ENCODE results near the gene ADGRV1.
"Not testable (repeated sequence)": the region's sequence is repeated elsewhere in the genome, so short reads cannot be mapped to it uniquely, and the experiment has no call there.

ADGRV1 gene

GRCh38 chr5:90843443-90843842 is 284.8 kb downstream of the ADGRV1 start:
- no peak for DNase-seq

DNA sequence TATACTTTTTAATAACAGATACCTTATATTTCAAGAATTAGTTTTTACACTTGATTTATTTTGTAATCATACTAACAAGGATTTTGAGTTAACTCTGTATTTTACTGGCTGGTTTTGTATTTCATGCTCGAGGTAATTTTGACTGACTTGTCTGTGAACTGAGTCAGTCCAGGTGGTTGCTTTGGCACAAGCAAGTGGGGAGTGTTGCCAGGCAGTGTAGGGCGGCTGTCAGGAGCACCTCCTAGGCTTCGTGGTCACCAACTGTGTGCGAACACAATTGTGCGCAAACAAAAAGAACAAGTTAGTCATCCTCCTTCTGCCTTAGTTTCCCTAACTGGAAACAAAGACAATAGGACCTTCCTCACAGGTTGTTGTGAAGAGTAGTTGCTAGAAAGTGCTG is 286.3 kb downstream of the ADGRV1 start:
- DNase-seq, result no peak

GRCh38 chr5:90845723-90846554 is 287.3 kb downstream of the ADGRV1 start:
- DNase-seq, result no peak

GRCh38 chr5:90847606-90848005 is 289.0 kb downstream of the ADGRV1 start:
- DNase-seq, result not testable (repeated sequence)

- no peak for DNase-seq
Observed at GRCh38 chr5:90849939-90850338, 291.3 kb downstream of the ADGRV1 start.

- DNase-seq, result no peak
Observed at GRCh38 chr5:90852531-90852930, 293.9 kb downstream of the ADGRV1 start.

- no peak for DNase-seq
Observed at GRCh38 chr5:90853750-90854149, 295.2 kb downstream of the ADGRV1 start.

DNA sequence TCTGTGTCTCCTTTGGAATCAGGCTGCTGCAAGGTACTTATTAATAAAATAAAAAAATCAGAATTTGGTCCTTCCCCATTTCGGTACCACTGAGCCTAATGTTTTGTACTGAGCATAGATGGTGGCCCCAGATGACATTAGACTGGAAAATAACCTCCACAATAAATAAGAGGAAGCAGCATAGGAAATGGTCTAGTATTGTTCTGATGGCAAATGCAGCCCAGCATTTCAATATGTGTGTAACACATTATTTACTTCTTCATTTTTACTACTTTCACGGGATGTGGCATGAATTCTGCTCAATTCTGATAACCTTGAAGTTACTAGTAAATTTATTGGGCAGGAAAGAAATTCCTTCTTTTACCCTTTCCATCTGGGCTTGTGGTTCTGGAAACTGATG is 295.6 kb downstream of the ADGRV1 start:
- no peak for DNase-seq

DNA sequence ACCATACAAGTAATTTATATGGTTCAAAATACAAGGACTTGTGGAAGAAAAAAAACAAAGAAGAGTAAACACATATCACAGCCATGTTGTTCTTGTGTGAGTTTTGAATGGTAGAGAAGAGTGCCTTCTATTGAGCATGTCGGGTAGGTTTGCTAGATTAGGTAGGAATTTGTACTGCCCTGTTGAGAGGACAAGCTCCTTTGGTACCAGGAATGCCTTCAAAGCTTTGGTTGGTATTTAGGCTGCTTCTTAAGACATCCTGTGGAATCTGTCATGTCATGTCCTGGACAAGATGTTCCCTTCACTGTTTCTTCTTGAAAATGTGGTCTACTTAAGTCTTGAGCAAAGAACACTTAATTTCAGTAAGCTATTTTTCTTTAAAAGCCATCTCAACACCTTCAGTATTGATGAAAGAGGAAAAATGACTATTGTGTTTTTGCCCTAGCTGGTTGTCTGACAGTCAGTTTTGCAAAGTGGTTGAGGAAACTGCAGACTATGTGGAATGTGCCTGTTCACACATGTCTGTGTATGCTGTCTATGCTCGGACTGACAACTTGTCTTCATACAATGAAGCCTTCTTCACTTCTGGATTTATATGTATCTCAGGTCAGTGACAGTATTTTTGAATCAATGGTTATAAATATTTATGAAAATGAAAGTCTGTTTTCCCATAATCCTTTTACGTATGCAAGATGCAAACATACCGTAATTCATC is 296.9 kb downstream of the ADGRV1 start:
- DNase-seq, result no peak

DNA sequence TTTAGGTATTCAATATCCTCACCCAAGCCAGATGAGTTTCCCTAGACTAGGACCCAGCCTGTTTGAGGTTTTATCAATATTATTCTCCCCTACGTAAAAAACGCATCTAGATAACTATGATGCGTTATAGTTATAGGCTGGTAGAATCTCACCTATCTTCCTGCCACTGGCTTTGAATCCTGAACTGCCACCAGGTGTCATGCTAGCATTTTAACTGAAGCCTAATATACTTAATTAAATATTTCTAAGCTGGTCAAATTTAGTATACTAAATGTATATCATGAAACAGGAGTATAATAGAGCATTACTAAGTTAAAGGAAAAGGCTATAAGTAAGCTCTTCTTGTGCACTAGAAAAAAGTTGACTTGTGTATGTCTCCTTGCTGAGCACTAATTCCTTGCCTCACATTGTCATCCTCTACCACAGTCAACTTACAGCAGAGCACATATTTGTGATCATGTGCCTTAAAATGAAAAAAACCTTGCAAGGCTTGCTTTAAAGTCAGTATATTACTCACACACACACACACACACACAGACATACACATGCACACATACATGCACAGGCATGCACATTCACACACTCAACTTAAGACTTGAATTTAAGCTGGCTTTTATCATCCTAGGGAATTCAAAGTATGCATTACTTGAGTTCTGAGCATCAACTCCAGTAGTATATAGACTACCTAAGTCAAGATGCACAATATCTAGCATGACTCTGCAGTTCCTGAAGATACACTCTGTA is 303.4 kb downstream of the ADGRV1 start:
- no peak for DNase-seq

- DNase-seq, result no peak
Observed at GRCh38 chr5:90865180-90865579, 306.6 kb downstream of the ADGRV1 start.

GRCh38 chr5:90866333-90866732 is 307.7 kb downstream of the ADGRV1 start:
- DNase-seq, result no peak

GRCh38 chr5:90866915-90867731 is 308.5 kb downstream of the ADGRV1 start:
- DNase-seq, result no peak

DNA sequence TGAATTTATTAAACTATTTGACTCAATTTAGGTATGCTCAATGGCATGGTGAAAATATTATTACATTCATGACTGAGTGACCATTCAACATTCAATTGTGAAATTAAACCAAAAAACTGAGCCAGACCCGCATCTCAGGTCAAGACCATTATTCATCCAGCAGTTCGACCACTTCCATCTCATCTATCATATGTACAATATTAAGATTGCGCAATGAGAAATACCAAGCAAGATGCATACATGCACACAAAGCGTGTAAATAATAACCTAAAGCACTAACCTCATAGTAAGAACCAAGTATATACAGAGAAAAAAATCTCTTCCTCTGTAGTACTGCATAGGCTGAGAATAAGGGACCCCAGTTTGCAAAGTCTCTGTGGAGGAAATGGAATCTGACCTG is 310.2 kb downstream of the ADGRV1 start:
- DNase-seq, result no peak

DNA sequence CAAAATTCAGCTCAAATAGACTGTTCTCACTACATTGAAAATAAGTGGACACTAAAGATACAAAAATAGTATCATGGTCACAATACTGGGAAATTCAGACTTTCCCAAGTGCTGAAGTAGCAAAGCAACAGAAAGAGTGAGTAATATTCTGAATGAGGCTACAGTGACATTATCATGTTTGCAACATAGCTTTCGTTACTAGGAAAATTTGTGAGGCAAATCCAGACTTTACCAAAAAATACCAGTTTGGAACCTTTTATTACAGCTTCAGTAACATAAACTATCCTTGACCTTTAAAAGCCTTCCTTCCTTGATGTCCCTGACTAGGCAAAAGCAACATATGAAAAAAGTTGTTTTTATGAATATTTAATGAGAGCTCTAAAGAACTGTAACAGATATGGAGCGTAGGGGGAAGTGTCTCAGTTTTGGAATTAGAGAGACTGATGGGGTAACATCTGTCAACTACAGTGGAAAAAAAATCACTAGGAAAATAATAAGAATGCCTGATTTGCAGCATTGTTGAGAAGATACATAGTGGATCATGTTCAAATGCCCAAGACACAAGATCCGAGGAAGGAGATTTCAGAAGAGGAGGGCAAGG is 312.9 kb downstream of the ADGRV1 start:
- no peak for DNase-seq

DNA sequence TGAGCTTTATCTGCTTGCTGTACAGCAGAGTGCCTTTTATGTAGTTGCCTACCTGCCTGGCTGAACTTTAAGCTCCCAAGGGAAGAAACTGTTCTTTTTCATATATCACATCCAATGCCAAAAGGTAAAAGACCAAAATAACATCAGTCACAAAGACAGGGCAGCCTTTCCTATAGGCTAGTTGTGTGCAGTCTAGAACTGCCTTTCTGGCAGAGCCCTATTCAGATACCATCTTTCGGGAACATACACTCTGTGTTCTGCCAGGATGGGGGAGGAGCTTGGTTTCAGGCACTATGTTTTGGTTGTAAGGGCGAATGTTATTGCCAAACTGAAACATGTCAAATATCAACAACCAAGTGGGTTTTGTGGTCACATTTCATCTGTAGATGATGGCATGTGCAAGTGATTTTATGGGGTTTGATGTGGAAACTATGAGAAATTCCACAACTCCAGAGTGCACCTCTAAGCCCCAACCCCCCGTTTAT is 314.5 kb downstream of the ADGRV1 start:
- no peak for DNase-seq

DNA sequence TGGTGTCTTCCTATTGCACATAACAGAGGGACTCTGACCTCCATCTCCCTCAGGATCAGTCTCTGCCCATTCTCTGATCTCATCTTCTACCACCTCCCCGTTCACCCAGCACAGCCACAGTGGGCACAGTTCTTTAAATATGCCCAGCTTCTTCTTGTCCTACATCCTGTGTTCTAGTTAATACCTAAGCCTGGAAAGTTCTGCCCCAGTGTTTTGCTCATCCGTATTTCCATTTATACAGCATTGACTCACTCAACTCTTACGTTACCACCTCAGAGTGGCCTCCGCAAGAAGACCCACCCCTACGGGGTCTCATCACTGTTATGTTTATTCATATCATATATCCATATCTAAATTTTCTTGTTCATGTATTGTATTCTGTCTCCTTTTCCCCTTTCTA is 315.5 kb downstream of the ADGRV1 start:
- DNase-seq, result no peak

GRCh38 chr5:90875456-90875855 is 316.9 kb downstream of the ADGRV1 start:
- no peak for DNase-seq

DNA sequence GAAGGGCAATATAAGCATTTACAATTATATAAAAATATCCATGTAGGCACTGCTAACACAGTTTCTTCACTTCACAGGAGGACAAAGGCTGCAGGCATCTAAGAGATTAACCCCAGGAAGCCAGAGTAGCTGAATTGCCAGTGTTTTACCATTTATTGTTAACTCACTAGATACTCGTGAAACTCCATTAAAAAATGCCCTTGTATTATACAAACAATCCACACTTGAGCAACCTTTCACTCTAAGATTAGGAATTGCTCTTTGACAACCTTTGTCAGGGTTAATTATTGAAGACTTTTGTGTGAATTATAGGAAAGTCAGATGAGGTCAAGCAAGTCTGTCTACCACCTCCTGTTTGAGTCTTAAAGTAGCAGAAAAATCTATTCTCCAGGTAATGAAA is 317.8 kb downstream of the ADGRV1 start:
- DNase-seq, result no peak

- no peak for DNase-seq
Observed at GRCh38 chr5:90877049-90877448, 318.5 kb downstream of the ADGRV1 start.

DNA sequence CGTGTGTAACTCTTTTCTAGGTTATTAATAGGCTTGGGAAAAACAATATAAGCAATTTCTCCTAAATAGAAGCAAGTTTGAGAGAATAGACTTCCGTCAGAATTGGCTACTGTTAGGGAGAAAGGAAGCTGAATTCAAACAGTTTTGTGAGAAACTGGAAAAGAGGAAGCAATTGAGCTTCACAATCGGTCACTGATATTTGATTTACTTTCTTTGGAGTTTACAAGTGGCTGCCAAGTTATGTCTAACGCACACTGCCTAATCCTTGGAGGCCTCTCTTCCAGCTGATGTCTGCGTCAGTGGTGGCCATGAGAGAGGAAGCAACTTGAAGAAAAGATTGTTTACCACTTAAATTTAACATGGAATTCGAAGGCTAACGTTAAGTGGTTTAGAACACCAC is 319.5 kb downstream of the ADGRV1 start:
- no peak for DNase-seq

DNA sequence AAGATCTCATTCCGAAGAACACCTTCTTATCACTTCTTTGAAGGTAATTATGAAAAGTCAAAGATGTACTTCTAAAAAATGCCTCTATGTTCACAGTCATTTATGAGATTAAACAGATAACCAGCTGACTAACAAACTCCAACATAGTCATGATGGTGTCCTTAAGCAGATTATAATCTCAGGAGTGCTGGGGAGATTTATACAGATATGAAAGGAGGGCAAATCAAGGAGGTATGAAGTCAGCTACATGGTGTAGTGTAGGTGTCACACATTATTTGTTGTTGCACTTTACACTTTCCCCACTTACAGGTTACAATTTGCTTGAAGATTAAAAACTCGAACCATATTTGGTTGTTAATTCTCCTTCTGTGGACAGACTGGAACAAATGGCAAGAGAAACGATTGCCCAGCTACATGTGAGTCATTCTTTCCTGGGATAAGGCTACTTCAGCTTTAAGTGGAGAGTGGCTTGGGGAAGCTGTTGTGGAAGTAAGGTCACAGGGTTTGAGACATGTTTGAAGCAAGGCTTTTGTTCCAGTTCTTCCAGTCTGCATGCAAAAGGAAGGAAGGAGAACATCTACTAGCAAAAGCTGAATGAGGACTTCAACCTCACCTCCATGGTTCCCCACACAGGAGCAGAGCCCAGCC is 320.1 kb downstream of the ADGRV1 start:
- DNase-seq, result no peak
